ENCODE data around the gene TMEM186. TPM values are rescaled to one million over a fixed set of nuclear protein-coding genes. Genes with fewer than 3 reads are reported as not detected.
"Not testable (repeated sequence)": the region's sequence is repeated elsewhere in the genome, so short reads cannot be mapped to it uniquely, and the experiment has no call there.

Gene TMEM186
- total RNA-seq, 1 donor from 2014 or later: 5.9 TPM

GRCh38 chr16:8812162-8812843 is 14.9 kb upstream of the TMEM186 start:
- no peak for DNase-seq

- no peak for DNase-seq
Measured at GRCh38 chr16:8808613-8809353, 11.3 kb upstream of the TMEM186 start.

- DNase-seq: no peak
Measured at GRCh38 chr16:8808009-8808408, 10.6 kb upstream of the TMEM186 start.

GRCh38 chr16:8807189-8807588 is 9.8 kb upstream of the TMEM186 start:
- no peak for DNase-seq

- no peak for DNase-seq
Measured at GRCh38 chr16:8806272-8806983, 9.0 kb upstream of the TMEM186 start.

- no peak for DNase-seq
Measured at GRCh38 chr16:8804313-8804712, 6.9 kb upstream of the TMEM186 start.

GRCh38 chr16:8803733-8804132 is 6.3 kb upstream of the TMEM186 start:
- DNase-seq: not testable (repeated sequence)

GRCh38 chr16:8801701-8802100 is 4.3 kb upstream of the TMEM186 start:
- DNase-seq: no peak

- DNase-seq: no peak
Measured at GRCh38 chr16:8798535-8799157, 1.2 kb upstream of the TMEM186 start.

GRCh38 chr16:8798174-8798527 is 712 bp upstream of the TMEM186 start:
- DNase-seq: peak; percentile 6

GRCh38 chr16:8796469-8797363 is 723 bp downstream of the TMEM186 start:
- no peak for DNase-seq

GRCh38 chr16:8795818-8796217 is 1.6 kb downstream of the TMEM186 start:
- DNase-seq: no peak

GRCh38 chr16:8795091-8795490 is 2.3 kb downstream of the TMEM186 start:
- DNase-seq: no peak

GRCh38 chr16:8788578-8789172 is 8.8 kb downstream of the TMEM186 start:
- DNase-seq: no peak

GRCh38 chr16:8786316-8786715 is 11.1 kb downstream of the TMEM186 start:
- DNase-seq: not testable (repeated sequence)

GRCh38 chr16:8785408-8785807 is 12.0 kb downstream of the TMEM186 start:
- no peak for DNase-seq

- no peak for DNase-seq
Measured at GRCh38 chr16:8782673-8783072, 14.8 kb downstream of the TMEM186 start.

GRCh38 chr16:8781797-8782196 is 15.6 kb downstream of the TMEM186 start:
- DNase-seq: no peak

- DNase-seq: no peak
Measured at GRCh38 chr16:8777217-8777616, 20.2 kb downstream of the TMEM186 start.

- DNase-seq: no peak
Measured at GRCh38 chr16:8776129-8776584, 21.3 kb downstream of the TMEM186 start.

- no peak for DNase-seq
Measured at GRCh38 chr16:8775359-8775758, 22.1 kb downstream of the TMEM186 start.

Data from tongue (tissue), 2 donors.